ENCODE results near the gene QSOX2. TPM values are rescaled to one million over a fixed set of nuclear protein-coding genes. Genes with fewer than 3 reads are reported as not detected.

QSOX2 gene
- total and polyA plus RNA-seq, 10 donors = 12.3 to 20.3 (median 16.9) TPM

- H3K36me3 ChIP-seq = peaks cover 0 to 71% (median 26%) of the 10 kb centered on the region in 6 donors
- H3K4me1 ChIP-seq = peaks cover 0 to 94% (median 42%) of the 10 kb centered on the region in 6 donors
- H3K27me3 ChIP-seq (replicated peaks in 1 of 7) = no peaks in the 10 kb centered on the region
- intact Hi-C loops (cut with DNase I; ENCODE audit: low total_unique reads) = no loop called here
- H3K9me3 ChIP-seq = no peaks in the 10 kb centered on the region
- 91 to 96% (median 94%) methylated on average over 22 to 30 of the region's 30 CpGs for WGBS, 5 donors
- no peak for DNase-seq
- H3K4me3 ChIP-seq = no peak overlapping the region
- H3K27ac ChIP-seq = peak overlapping the region in 7 of 8 donors; percentile 44 to 94 (median 79)
- no peak for TF ChIP-seq POLR2A (IDR thresholded peaks at IDR 0.05)
These were observed 18.8 kb downstream of the QSOX2 start for GRCh38 chr9:136226680-136227407.

GRCh38 chr9:136225748-136226679, 19.6 kb downstream of the QSOX2 start:
- peak overlapping the region in 1 of 8 donors; percentile 46 for H3K4me3 ChIP-seq
- DNase-seq = peak; percentile 91
- peak overlapping the region; percentile 44 to 94 (median 80) for H3K27ac ChIP-seq
- WGBS, 5 donors = 63 to 73% (median 66%) methylated on average over 27 to 30 of the region's 30 CpGs
- intact Hi-C loops (cut with DNase I; ENCODE audit: low total_unique reads) = no loop called here
- TF ChIP-seq POLR2A (IDR thresholded peaks at IDR 0.05) (no peak), POLR2AphosphoS5 (IDR thresholded peaks at IDR 0.05) (peak; percentile 59 to 81 (median 65)), CTCF (IDR thresholded peaks at IDR 0.05 in 8 of 11, conservative IDR thresholded peaks at IDR 0.05 in 3 of 11) (peak; percentile 57 to 89 (median 78))
- no peaks in the 10 kb centered on the region for H3K9me3 ChIP-seq
- peaks cover 0 to 85% (median 36%) of the 10 kb centered on the region in 6 donors for H3K4me1 ChIP-seq
- no peaks in the 10 kb centered on the region for H3K27me3 ChIP-seq (replicated peaks in 1 of 7)
- H3K36me3 ChIP-seq = peaks cover 0 to 71% (median 33%) of the 10 kb centered on the region in 6 donors

DNA sequence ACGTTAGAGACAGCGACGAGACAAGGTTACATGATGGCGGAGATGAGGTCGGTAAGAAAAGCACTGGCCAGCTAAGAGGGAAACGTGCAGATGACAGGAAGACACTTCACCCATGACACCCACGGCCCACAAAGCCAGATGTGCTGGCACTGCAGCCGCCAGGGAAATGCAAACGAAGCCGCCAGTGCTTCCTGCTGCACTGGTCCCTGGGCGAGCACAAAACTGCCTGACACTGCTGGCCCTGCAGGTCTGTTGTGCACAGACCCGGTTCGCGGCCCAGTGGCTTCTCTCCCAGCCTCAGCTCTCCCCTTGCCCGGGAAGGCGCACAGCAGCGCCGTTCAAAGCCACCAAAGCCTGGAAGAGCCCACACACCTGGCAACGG, 20.3 kb downstream of the QSOX2 start:
- Histone ChIP-seq H3K36me3 (peaks cover 0 to 71% (median 36%) of the 10 kb centered on the region in 6 donors), H3K4me3 (peak overlapping the region in 1 of 8 donors; percentile 46), H3K4me1 (peaks cover 0 to 79% (median 33%) of the 10 kb centered on the region in 6 donors), H3K27ac (peak overlapping the region; percentile 44 to 94 (median 80)), H3K27me3 (replicated peaks in 1 of 7) (no peaks in the 10 kb centered on the region), H3K9me3 (no peaks in the 10 kb centered on the region)
- intact Hi-C loops (cut with DNase I; ENCODE audit: low total_unique reads) = no loop called here
- TF ChIP-seq POLR2A (IDR thresholded peaks at IDR 0.05) (no peak), CTCF (IDR thresholded peaks at IDR 0.05 in 8 of 11, conservative IDR thresholded peaks at IDR 0.05 in 3 of 11) (no peak), POLR2AphosphoS5 (IDR thresholded peaks at IDR 0.05) (peak; percentile 62 to 79 (median 77))
- DNase-seq = peak; percentile 91
- WGBS, 5 donors = 43 to 66% (median 61%) methylated on average over 10 to 19 of the region's 19 CpGs

- H3K27ac ChIP-seq = peak overlapping the region in 6 of 8 donors; percentile 5 to 94 (median 84)
- H3K4me1 ChIP-seq = peaks cover 0 to 71% (median 33%) of the 10 kb centered on the region in 6 donors
- 77 to 89% (median 86%) methylated on average over 30 of the region's 30 CpGs for WGBS, 5 donors
- H3K36me3 ChIP-seq = peaks cover 0 to 80% (median 44%) of the 10 kb centered on the region in 6 donors
- H3K9me3 ChIP-seq = no peaks in the 10 kb centered on the region
- intact Hi-C loops (cut with DNase I; ENCODE audit: low total_unique reads) = no loop called here
- no peak for TF ChIP-seq CTCF (IDR thresholded peaks at IDR 0.05 in 8 of 11, conservative IDR thresholded peaks at IDR 0.05 in 3 of 11)
- TF ChIP-seq POLR2AphosphoS5 (IDR thresholded peaks at IDR 0.05) = peak in 1 of 3 donors; percentile 17
- no peak for TF ChIP-seq POLR2A (IDR thresholded peaks at IDR 0.05)
- no peak for DNase-seq
- no peak overlapping the region for H3K4me3 ChIP-seq
- H3K27me3 ChIP-seq (replicated peaks in 1 of 7) = no peaks in the 10 kb centered on the region
These were observed 21.6 kb downstream of the QSOX2 start for GRCh38 chr9:136223871-136224640.
